ENCODE results near the gene CACNG4.

DNA sequence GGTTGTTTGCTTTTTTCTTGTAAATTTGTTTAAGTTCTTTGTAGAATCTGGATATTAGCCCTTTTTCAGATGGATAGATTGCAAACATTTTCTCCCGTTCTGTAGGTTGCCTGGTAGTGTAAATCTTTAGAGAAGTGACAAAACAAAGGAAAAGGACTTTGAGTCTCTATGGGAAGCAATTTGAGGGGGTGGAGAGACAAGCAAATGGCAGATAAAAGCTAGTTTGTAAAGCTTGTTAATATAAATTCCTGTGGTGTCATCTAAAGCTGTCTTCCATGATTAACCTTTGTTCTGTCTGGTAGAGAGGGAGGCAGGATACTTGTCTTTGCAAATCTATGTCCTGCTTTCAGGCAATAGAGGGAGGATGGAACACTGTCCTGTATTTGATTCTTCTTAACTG is 40.6 kb upstream of the CACNG4 start:
- TF ChIP-seq, protein P1, sequence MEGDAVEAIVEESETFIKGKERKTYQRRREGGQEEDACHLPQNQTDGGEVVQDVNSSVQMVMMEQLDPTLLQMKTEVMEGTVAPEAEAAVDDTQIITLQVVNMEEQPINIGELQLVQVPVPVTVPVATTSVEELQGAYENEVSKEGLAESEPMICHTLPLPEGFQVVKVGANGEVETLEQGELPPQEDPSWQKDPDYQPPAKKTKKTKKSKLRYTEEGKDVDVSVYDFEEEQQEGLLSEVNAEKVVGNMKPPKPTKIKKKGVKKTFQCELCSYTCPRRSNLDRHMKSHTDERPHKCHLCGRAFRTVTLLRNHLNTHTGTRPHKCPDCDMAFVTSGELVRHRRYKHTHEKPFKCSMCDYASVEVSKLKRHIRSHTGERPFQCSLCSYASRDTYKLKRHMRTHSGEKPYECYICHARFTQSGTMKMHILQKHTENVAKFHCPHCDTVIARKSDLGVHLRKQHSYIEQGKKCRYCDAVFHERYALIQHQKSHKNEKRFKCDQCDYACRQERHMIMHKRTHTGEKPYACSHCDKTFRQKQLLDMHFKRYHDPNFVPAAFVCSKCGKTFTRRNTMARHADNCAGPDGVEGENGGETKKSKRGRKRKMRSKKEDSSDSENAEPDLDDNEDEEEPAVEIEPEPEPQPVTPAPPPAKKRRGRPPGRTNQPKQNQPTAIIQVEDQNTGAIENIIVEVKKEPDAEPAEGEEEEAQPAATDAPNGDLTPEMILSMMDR (IDR thresholded peaks at IDR 0.05), result no peak
- TF ChIP-seq EZH2 (IDR thresholded peaks at IDR 0.05), result no peak
- TF ChIP-seq EZH2phosphoT487 (IDR thresholded peaks at IDR 0.05), result no peak
